Gastrocnemius medialis (tissue), 4 donors: ENCODE measurements around the gene ETFBKMT.

Experiments
- POLR2A ChIP-seq, 2 donors: fragments of 450-650 bp; IDR thresholded peaks; one replicate each; pipeline ENCODE4 v1.6.1; 2017; ENCODE audit warnings: antibody characterized with exemption in 2 of 2, mild to moderate bottlenecking in 2 of 2, moderate library complexity in 2 of 2
- TF ChIP-seq, protein P1 (sequence below), 5 experiments: fragments of 450-650 bp in 3 of 5; fragments of 200-600 bp in 2 of 5; sonication (generic) in 2 of 5; IDR thresholded peaks in 4 of 5; conservative IDR thresholded peaks in 1 of 5; 1 replicate in 4 of 5; 2 replicates in 1 of 5; pipeline ENCODE4 v1.5.1; 2016 to 2019; ENCODE audit warnings: antibody characterized with exemption in 5 of 5, mild to moderate bottlenecking in 3 of 5, moderate library complexity in 3 of 5

DNA sequence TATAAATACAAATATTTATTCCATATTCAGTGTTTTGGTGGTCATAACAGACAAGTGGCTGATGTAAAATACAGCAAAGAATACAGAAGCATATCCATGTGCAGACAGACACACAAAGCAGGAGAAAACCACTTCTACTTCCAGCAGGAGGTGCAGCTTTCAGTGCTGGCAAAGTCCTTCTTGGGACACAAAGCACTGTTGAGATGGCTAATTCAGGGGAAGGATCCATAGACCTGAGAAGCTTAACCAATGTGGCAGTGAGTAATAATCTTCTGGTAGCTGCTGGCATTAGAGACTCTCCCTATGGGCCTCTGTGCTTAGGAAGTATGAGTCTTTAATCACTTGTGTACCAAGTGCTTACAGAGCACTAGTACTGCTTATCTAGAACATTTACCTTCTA, 42.6 kb downstream of the ETFBKMT start:
- TF ChIP-seq, protein P1, sequence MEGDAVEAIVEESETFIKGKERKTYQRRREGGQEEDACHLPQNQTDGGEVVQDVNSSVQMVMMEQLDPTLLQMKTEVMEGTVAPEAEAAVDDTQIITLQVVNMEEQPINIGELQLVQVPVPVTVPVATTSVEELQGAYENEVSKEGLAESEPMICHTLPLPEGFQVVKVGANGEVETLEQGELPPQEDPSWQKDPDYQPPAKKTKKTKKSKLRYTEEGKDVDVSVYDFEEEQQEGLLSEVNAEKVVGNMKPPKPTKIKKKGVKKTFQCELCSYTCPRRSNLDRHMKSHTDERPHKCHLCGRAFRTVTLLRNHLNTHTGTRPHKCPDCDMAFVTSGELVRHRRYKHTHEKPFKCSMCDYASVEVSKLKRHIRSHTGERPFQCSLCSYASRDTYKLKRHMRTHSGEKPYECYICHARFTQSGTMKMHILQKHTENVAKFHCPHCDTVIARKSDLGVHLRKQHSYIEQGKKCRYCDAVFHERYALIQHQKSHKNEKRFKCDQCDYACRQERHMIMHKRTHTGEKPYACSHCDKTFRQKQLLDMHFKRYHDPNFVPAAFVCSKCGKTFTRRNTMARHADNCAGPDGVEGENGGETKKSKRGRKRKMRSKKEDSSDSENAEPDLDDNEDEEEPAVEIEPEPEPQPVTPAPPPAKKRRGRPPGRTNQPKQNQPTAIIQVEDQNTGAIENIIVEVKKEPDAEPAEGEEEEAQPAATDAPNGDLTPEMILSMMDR (IDR thresholded peaks at IDR 0.05 in 4 of 5, conservative IDR thresholded peaks at IDR 0.05 in 1 of 5) = no peak
- TF ChIP-seq POLR2A (IDR thresholded peaks at IDR 0.05) = no peak
